Thymus (tissue), 11 donors: Measurements from ENCODE around the gene IGSF5. TPM values are rescaled to one million over a fixed set of nuclear protein-coding genes. Genes with fewer than 3 reads are reported as not detected.

ENCODE experiments used
- DNase-seq, 9 donors: peaks; one replicate each; pipeline ENCODE4 v3.0.0-alpha.2; 2013; ENCODE audit warnings: low spot score in 9 of 9, low read depth in 6 of 9, missing footprints in 1 of 9
- H3K27ac ChIP-seq, 2 donors: one replicate each; pipeline ENCODE4 v1.5.1; 2013; ENCODE audit warnings: control low read depth in 1 of 2, low read depth in 1 of 2, low read length in 1 of 2, mild to moderate bottlenecking in 1 of 2, moderate library complexity in 1 of 2
- H3K27me3 ChIP-seq, 2 donors: one replicate each; pipeline ENCODE4 v1.5.1; 2013; ENCODE audit warnings: low read length in 1 of 2; ENCODE audit not compliant: control insufficient read depth in 2 of 2, insufficient read depth in 1 of 2
- H3K36me3 ChIP-seq, 2 donors: one replicate each; pipeline ENCODE4 v1.5.1; 2013; ENCODE audit warnings: low read length in 1 of 2, mild to moderate bottlenecking in 1 of 2, moderate library complexity in 1 of 2; ENCODE audit not compliant: control insufficient read depth in 2 of 2, insufficient read depth in 2 of 2
- H3K4me1 ChIP-seq, 2 donors: one replicate each; pipeline ENCODE4 v1.5.1; 2013; ENCODE audit warnings: low read length in 2 of 2; ENCODE audit not compliant: control insufficient read depth in 2 of 2, insufficient read depth in 2 of 2
- H3K4me3 ChIP-seq, 2 donors: one replicate each; pipeline ENCODE4 v1.5.1; 2013; ENCODE audit warnings: low read length in 2 of 2, control low read depth in 1 of 2, mild to moderate bottlenecking in 1 of 2
- H3K9me3 ChIP-seq, 2 donors: one replicate each; pipeline ENCODE4 v1.5.1; 2013; ENCODE audit warnings: low read length in 1 of 2, mild to moderate bottlenecking in 1 of 2; ENCODE audit not compliant: control insufficient read depth in 2 of 2, insufficient read depth in 1 of 2
- WGBS: extraction: QIAGEN DNeasy Blood & Tissue Kit; methylation state at CpG from one replicate; pipeline ENCODE4 v1.1.7; 2013; 5-methylcytosine and 5-hydroxymethylcytosine counted together
- polyA plus RNA-seq: library from polyadenylated mRNA; stranded (reverse); fragments of 200-250 nt; gene quantifications from one replicate; pipeline ENCODE4 v1.2.3, GENCODE V29; 2013
- total RNA-seq: library from RNA; stranded (reverse); fragments of 120-200 nt; gene quantifications from one replicate; pipeline ENCODE4 v1.2.4, GENCODE V29; 2013
- donor health status: healthy.

IGSF5 gene
- total and polyA plus RNA-seq, 2 donors: 0.50 to 0.66 TPM

GRCh38 chr21:39756285-39756684 is 11.3 kb downstream of the IGSF5 start:
- Histone ChIP-seq H3K36me3 (no peaks in the 10 kb centered on the region), H3K4me1 (no peaks in the 10 kb centered on the region), H3K27me3 (no peaks in the 10 kb centered on the region), H3K4me3 (no peak overlapping the region), H3K27ac (no peak overlapping the region), H3K9me3 (peaks cover 0 to 3% of the 10 kb centered on the region in 2 donors)
- 82% methylated on average over 8 of the region's 8 CpGs for WGBS
- no peak for DNase-seq

- Histone ChIP-seq H3K4me1 (no peaks in the 10 kb centered on the region), H3K4me3 (no peak overlapping the region), H3K36me3 (no peaks in the 10 kb centered on the region), H3K27me3 (no peaks in the 10 kb centered on the region), H3K27ac (no peak overlapping the region), H3K9me3 (peaks cover 0 to 1% of the 10 kb centered on the region in 2 donors)
- no peak for DNase-seq
- 85% methylated on average over 12 of the region's 12 CpGs for WGBS
Measured at GRCh38 chr21:39763272-39763970, 18.4 kb downstream of the IGSF5 start.

DNA sequence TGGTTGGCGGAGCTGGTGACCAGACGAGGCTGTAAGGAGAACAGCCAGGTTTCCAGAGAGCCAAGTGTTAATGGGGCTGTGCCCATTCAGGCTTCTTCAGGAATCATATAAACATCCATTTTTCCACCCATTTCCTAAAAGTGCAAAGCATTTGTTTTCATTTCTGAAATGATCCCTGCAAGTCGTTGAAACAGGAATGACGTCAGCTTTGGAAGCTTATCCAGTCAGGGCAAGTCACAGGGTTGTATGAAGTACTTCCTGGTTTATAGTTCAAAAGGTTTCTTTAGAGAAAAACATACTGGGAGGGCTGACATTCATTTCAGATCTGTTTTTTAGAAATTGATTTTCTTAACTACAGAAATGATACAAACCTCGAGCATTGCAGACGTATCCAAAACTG is 29.2 kb downstream of the IGSF5 start:
- Histone ChIP-seq H3K27me3 (no peaks in the 10 kb centered on the region), H3K36me3 (no peaks in the 10 kb centered on the region), H3K4me3 (no peak overlapping the region), H3K4me1 (no peaks in the 10 kb centered on the region), H3K9me3 (no peaks in the 10 kb centered on the region), H3K27ac (no peak overlapping the region)
- no peak for DNase-seq
- 88% methylated on average over 6 of the region's 6 CpGs for WGBS

DNA sequence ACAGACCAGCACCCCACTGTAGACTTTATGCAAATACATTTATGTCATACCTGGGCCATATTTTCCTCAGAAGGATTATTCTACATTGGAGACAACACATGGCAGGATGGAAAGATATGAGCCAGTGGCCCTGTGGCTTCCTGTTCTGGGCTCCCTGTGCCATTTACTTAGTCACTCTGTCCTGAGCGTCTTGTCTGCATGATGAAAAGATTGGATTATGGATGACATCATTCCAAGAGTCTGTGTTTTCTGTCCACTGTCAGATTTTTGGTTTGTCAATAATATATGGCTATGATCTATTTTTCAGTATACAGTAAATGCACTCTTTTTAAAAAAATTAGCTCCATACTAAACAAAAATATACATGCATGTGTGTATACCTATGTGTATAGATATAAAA is 30.8 kb downstream of the IGSF5 start:
- no peaks in the 10 kb centered on the region for H3K36me3 ChIP-seq
- H3K9me3 ChIP-seq: no peaks in the 10 kb centered on the region
- H3K4me1 ChIP-seq: no peaks in the 10 kb centered on the region
- no peak for DNase-seq
- no peak overlapping the region for H3K27ac ChIP-seq
- H3K27me3 ChIP-seq: no peaks in the 10 kb centered on the region
- 84% methylated on average over 1 of the region's 1 CpG for WGBS
- no peak overlapping the region for H3K4me3 ChIP-seq

DNA sequence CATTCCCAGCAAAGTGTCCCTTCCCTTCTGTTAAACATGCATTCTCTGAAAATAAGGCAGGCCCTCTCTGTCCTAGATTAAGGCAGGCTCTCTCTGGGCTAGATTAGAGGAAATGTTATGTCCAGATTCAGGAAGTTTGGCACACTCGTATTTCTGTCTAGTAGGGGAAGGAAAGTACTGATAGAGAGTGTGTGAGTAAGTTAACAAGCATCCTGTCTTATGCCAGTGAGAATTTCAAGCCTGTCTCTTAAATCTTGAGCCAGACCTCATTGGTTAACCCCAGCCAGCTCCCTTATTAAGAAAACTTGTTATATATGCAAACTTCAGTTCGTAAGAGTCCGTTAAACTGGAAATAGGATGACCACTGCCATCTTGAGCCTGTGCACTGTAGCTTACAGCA is 31.6 kb downstream of the IGSF5 start:
- no peak overlapping the region for H3K4me3 ChIP-seq
- WGBS: 4% methylated on average over 3 of the region's 3 CpGs
- H3K27ac ChIP-seq: no peak overlapping the region
- DNase-seq: no peak
- H3K36me3 ChIP-seq: no peaks in the 10 kb centered on the region
- no peaks in the 10 kb centered on the region for H3K4me1 ChIP-seq
- no peaks in the 10 kb centered on the region for H3K27me3 ChIP-seq
- no peaks in the 10 kb centered on the region for H3K9me3 ChIP-seq

- no peak overlapping the region for H3K27ac ChIP-seq
- H3K9me3 ChIP-seq: no peaks in the 10 kb centered on the region
- no peaks in the 10 kb centered on the region for H3K4me1 ChIP-seq
- H3K4me3 ChIP-seq: no peak overlapping the region
- no peak for DNase-seq
- no peaks in the 10 kb centered on the region for H3K36me3 ChIP-seq
- WGBS: 95% methylated on average over 3 of the region's 3 CpGs
- no peaks in the 10 kb centered on the region for H3K27me3 ChIP-seq
Measured at GRCh38 chr21:39781331-39781730, 36.3 kb downstream of the IGSF5 start.

- no peak overlapping the region for H3K4me3 ChIP-seq
- WGBS: 53% methylated on average over 9 of the region's 9 CpGs
- no peak overlapping the region for H3K27ac ChIP-seq
Measured at GRCh38 chr21:39788383-39788782, 43.4 kb downstream of the IGSF5 start.

GRCh38 chr21:39796466-39796865 is 51.5 kb downstream of the IGSF5 start:
- WGBS: 95% methylated on average over 8 of the region's 8 CpGs
- no peaks in the 10 kb centered on the region for H3K36me3 ChIP-seq
- no peaks in the 10 kb centered on the region for H3K27me3 ChIP-seq
- no peaks in the 10 kb centered on the region for H3K4me1 ChIP-seq
- H3K27ac ChIP-seq: no peak overlapping the region
- no peak overlapping the region for H3K4me3 ChIP-seq
- no peak for DNase-seq
- no peaks in the 10 kb centered on the region for H3K9me3 ChIP-seq

More at GRCh38 chr21:39788383-39788782, 43.4 kb downstream of the IGSF5 start:
- no peaks in the 10 kb centered on the region for H3K9me3 ChIP-seq
- peak in 2 of 9 donors; percentile 1 to 2 for DNase-seq
- no peaks in the 10 kb centered on the region for H3K4me1 ChIP-seq
- H3K36me3 ChIP-seq: no peaks in the 10 kb centered on the region
- no peaks in the 10 kb centered on the region for H3K27me3 ChIP-seq

GRCh38 chr21:39799178-39799577 is 54.2 kb downstream of the IGSF5 start:
- no peak for DNase-seq
- no peaks in the 10 kb centered on the region for H3K27me3 ChIP-seq
- no peaks in the 10 kb centered on the region for H3K9me3 ChIP-seq
- H3K36me3 ChIP-seq: no peaks in the 10 kb centered on the region
- no peaks in the 10 kb centered on the region for H3K4me1 ChIP-seq
- no peak overlapping the region for H3K27ac ChIP-seq
- H3K4me3 ChIP-seq: no peak overlapping the region
- 96% methylated on average over 7 of the region's 7 CpGs for WGBS
